Stimulated activated CD8-positive, alpha-beta memory T cell treated with anti-CD3 and anti-CD28 coated beads, Interleukin-4, amount 100 ng/mL, for 4 hours (primary cell): ENCODE measurements around the gene SRL.
A peak's percentile ranks its signal among the peaks of the same experiment; 100 is the strongest.
"Not testable (repeated sequence)": the region's sequence is repeated elsewhere in the genome, so short reads cannot be mapped to it uniquely, and the experiment has no call there.

Source experiments
- DNase-seq, 2 donors: peaks; one replicate each; pipeline ENCODE4 v3.0.0-alpha.2; 2020; ENCODE audit warnings: low read depth in 2 of 2, low spot score in 1 of 2

SRL gene

GRCh38 chr16:4166821-4167220 lies 75.1 kb downstream of the SRL start:
- no peak for DNase-seq

GRCh38 chr16:4160658-4161430 lies 81.0 kb downstream of the SRL start:
- DNase-seq: no peak

- no peak for DNase-seq
These were observed 82.2 kb downstream of the SRL start for GRCh38 chr16:4159726-4160125.

DNA sequence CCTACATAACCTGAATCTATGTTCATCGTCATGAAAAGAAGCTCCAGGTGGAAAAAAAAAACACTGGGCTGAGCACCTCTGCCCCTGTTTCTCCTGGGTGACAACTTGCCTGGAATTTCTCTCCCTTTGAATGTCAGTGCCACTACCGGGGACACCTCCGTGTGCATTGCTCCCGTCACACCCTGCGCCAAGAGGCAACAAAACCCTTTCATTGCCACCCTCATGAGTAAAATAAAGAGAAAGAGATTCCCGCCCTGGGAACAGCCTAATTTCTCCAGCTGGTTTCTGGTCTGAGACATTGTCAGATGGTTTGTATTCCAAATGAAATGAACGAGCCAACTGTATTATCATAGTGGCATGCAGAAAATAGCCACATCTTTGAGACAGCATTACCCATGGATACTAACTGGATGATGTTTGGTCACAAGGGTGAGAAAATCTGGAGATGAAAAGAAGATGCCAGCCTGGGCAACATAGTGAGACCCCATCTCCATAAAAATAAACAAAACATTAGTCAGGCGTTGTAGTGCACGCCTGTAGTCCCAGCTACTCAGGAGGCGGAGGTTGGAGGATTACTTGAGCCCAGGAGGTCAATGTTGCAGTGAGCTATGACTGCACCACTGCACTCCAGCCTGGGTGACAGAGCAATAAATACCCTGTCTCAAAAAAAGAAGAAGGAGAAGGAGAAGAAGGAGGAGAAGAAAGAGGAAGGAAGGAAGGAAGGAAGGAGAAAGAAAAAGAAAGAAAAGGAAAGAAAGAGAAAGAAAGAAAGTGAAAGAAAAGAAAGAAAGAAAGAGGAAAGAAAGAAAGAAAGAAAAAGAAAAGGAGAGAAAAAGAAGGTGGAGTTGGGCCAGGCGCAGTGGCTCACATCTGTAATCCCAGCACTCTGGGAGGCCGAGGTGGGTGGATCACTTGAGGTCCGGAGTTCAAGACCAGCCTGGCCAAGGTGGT lies 83.5 kb downstream of the SRL start:
- no peak for DNase-seq

DNA sequence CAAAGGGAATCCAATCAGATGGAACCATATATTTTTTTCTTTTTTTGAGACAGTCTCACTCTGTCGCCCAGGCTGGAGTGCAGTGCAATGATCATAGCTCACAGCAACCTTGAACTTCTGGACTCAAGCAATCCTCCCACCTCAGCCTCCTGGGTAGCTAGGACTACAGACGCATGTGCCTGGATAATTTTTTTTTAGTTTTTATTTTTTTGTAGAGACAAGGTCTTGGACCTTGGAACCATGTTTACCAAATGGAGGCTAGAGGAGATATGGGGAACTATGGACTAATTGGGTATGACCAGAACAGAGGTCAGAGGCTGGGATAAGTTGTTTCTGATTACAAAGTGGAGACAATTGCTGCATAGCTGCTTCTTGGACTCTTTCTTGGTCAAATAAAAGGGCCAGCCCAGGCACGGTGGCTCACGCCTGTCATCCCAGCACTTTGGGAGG lies 84.5 kb downstream of the SRL start:
- DNase-seq: no peak

DNA sequence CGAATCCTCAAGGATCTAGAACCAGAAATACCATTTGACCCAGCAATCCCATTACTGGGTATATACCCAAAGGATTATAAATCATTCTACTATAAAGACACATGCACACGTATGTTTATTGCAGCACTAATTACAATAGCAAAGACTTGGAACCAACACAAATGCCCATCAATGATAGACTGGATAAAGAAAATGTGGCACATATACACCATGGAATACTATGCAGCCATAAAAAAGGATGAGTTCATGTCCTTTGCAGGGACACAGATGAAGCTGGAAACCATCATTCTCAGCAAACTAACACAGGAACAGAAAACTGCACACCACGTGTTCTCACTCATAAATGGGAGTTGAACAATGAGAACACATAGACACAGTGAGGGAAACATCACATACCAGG lies 85.4 kb downstream of the SRL start:
- DNase-seq: not testable (repeated sequence)

GRCh38 chr16:4153364-4153763 lies 88.5 kb downstream of the SRL start:
- not testable (repeated sequence) for DNase-seq

DNA sequence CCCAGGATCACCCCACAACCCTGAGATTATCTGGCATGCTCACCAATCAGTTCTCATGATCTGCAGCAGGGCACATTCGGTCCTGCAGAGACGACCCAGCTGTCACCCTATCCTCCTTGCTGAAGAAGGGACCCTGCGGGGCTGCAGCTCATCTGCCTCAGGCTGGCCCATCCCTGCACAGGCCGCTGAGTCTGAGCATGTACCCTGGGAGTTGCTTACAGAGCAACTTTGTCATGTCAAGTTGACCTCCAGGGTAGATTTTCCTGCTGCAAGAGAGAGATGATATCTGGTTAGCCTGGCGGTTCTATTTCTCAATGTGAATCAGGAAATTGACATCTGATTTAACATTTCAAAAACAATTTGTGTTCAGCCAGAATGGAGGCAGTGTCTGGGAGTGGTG lies 89.6 kb downstream of the SRL start:
- no peak for DNase-seq

GRCh38 chr16:4147236-4147635 lies 94.6 kb downstream of the SRL start:
- no peak for DNase-seq

GRCh38 chr16:4142268-4142667 lies 99.6 kb downstream of the SRL start:
- peak in 1 of 2 donors; percentile 1 for DNase-seq

DNA sequence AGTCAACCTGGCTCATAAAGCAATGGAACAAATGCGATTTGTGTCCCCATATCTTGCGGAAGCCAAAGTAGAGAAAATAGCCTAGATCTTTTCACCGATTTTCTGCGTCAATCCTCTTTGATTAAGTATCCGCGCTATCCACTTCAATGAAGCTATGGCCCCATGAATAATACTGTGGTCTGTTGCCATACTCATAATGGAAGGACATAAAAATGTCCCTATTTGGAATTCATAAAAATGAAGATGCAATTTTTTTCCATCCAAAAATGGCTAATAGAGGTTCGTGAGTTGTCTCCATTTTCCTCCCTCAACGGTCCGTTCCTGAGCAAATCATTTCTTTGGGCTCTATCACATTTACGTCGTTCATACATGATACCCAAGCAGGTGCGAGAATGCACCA lies 100.3 kb downstream of the SRL start:
- no peak for DNase-seq

GRCh38 chr16:4140652-4141051 lies 101.2 kb downstream of the SRL start:
- DNase-seq: no peak

- no peak for DNase-seq
These were observed 101.9 kb downstream of the SRL start for GRCh38 chr16:4139968-4140367.
